Endothelial cell of umbilical vein (primary cell): ENCODE data around the gene ADORA2A. TPM values are rescaled to one million over a fixed set of nuclear protein-coding genes. Genes with fewer than 3 reads are reported as not detected.

ENCODE experiments used
- BruUV-seq: library from RNA; stranded (reverse); fragments of 400-500 nt; replicated peaks from 2 replicates; lab custom pipeline; 2021; lab: Mats Ljungman, UMichigan
- CTCF ChIA-PET: fragments of 300-600, 350-600 bp; sonication (Branson Sonifier 250); formaldehyde crosslinking; loops from one replicate; lab custom pipeline; 2021; ENCODE audit warnings: antibody characterized with exemption, inconsistent platforms; lab: Charles Lee
- POLR2A ChIA-PET: fragments of 300-600, 350-600 bp; sonication (Branson Sonifier 250); formaldehyde crosslinking; loops from one replicate; lab custom pipeline; 2021; ENCODE audit warnings: antibody characterized with exemption, inconsistent platforms; lab: Charles Lee
- DNase-seq: peaks from one replicate; pipeline ENCODE4 v3.0.0-alpha.2; 2011; ENCODE audit warnings: low read depth, low spot score
- FAIRE-seq: peaks from 2 replicates; lab custom pipeline; 2011; peaks lifted over from hg19 to GRCh38; lab: Jason Lieb, UNC
- H2AFZ ChIP-seq: 2 replicates; pipeline ENCODE4 v1.6.0; 2012; ENCODE audit warnings: low read depth, low read length, control low read depth, inconsistent platforms
- H3K27ac ChIP-seq: 2 replicates; pipeline ENCODE4 v1.5.1; 2011; ENCODE audit warnings: low read depth, mild to moderate bottlenecking, control low read depth, low read length, moderate library complexity; ENCODE audit not compliant: insufficient read depth
- H3K27me3 ChIP-seq, 2 experiments: 2 replicates each; pipeline versions ENCODE4 v1.6.0 to v1.6.1; 2011; ENCODE audit warnings: low read length in 2 of 2, mixed read lengths in 1 of 2; ENCODE audit not compliant: control insufficient read depth in 2 of 2, insufficient read depth in 2 of 2
- H3K36me3 ChIP-seq, 2 experiments: 2 replicates in 1 of 2; 3 replicates in 1 of 2; pipeline ENCODE4 v1.5.1; 2011; ENCODE audit warnings: low read length in 2 of 2, mild to moderate bottlenecking in 1 of 2, moderate library complexity in 1 of 2; ENCODE audit not compliant: control insufficient read depth in 2 of 2, insufficient read depth in 2 of 2; ENCODE audit errors: extremely low read depth in 1 of 2
- H3K4me1 ChIP-seq: 3 replicates; pipeline ENCODE4 v1.5.1; 2011; ENCODE audit warnings: mild to moderate bottlenecking, low read length; ENCODE audit not compliant: control insufficient read depth, insufficient read depth; ENCODE audit errors: extremely low read depth
- H3K4me2 ChIP-seq: 2 replicates; pipeline ENCODE4 v1.6.1; 2011; ENCODE audit warnings: low read length, control low read depth, mixed read lengths; ENCODE audit not compliant: insufficient read depth
- H3K4me3 ChIP-seq, 3 experiments: fragments of 200-600 bp in 1 of 3; sonication (generic), shearing (Covaris generic) in 1 of 3; replicated peaks in 1 of 3; 2 replicates each; pipeline ENCODE4 v1.5.1; 2011 to 2016; ENCODE audit warnings: control low read depth in 3 of 3, low read length in 3 of 3, mild to moderate bottlenecking in 2 of 3, inconsistent platforms in 1 of 3, low read depth in 1 of 3, moderate library complexity in 1 of 3; ENCODE audit not compliant: insufficient read depth in 1 of 3
- H3K79me2 ChIP-seq: 2 replicates; pipeline ENCODE4 v1.6.0; 2012; ENCODE audit warnings: low read length, inconsistent platforms; ENCODE audit not compliant: control insufficient read depth, insufficient read depth
- H3K9ac ChIP-seq: replicated peaks from 2 replicates; pipeline ENCODE3; 2011; ENCODE audit warnings: low read length, control low read depth; ENCODE audit not compliant: insufficient read depth; ENCODE audit errors: extremely low read depth
- H3K9me1 ChIP-seq: replicated peaks from 3 replicates; pipeline ENCODE4 v1.6.0; 2011; ENCODE audit warnings: mild to moderate bottlenecking, low read length; ENCODE audit not compliant: control insufficient read depth, insufficient read depth; ENCODE audit errors: extremely low read depth
- H3K9me3 ChIP-seq: replicated peaks from 2 replicates; pipeline ENCODE4 v1.5.1; 2012; ENCODE audit warnings: low read length, inconsistent platforms; ENCODE audit not compliant: control insufficient read depth, insufficient read depth
- H4K20me1 ChIP-seq: replicated peaks from 2 replicates; pipeline ENCODE3; 2011; ENCODE audit warnings: mild to moderate bottlenecking, low read length; ENCODE audit not compliant: control insufficient read depth, insufficient read depth; ENCODE audit errors: extremely low read depth
- CTCF ChIP-seq, 2 donors: IDR thresholded peaks; 1 replicate in 1 of 2; 2 replicates in 1 of 2; pipeline ENCODE4 v1.5.1; 2011; ENCODE audit warnings: low read length in 2 of 2, mild to moderate bottlenecking in 2 of 2, moderate library complexity in 2 of 2, control low read depth in 1 of 2, inconsistent platforms in 1 of 2, low read depth in 1 of 2; ENCODE audit not compliant: insufficient read depth in 1 of 2; ENCODE audit errors: extremely low read depth in 1 of 2
- EZH2 ChIP-seq: IDR thresholded peaks from 2 replicates; pipeline ENCODE4 v1.6.1; 2012; ENCODE audit warnings: borderline replicate concordance, low read depth, mild to moderate bottlenecking, moderate library complexity, low read length, inconsistent platforms; ENCODE audit not compliant: severe bottlenecking
- FOS ChIP-seq: IDR thresholded peaks from 2 replicates; pipeline ENCODE4 v1.6.1; 2011; ENCODE audit warnings: mild to moderate bottlenecking, low read length, moderate library complexity, borderline replicate concordance; ENCODE audit not compliant: insufficient read depth
- GATA2 ChIP-seq: IDR thresholded peaks from 2 replicates; pipeline ENCODE4 v1.7.0; 2011; ENCODE audit warnings: low read depth, mild to moderate bottlenecking, moderate library complexity, mixed read lengths, low read length; ENCODE audit not compliant: insufficient read length, insufficient read depth
- JUN ChIP-seq: IDR thresholded peaks from 2 replicates; pipeline ENCODE4 v1.6.1; 2011; ENCODE audit warnings: borderline replicate concordance, low read depth; ENCODE audit not compliant: insufficient read length, insufficient read depth
- MYC ChIP-seq: IDR thresholded peaks from one replicate; pipeline ENCODE4 v1.6.1; 2011; ENCODE audit warnings: mild to moderate bottlenecking, low read depth, low read length
- POLR2A ChIP-seq: IDR thresholded peaks from 2 replicates; pipeline ENCODE4 v1.6.1; 2012; ENCODE audit warnings: low read depth, mild to moderate bottlenecking, control low read depth, low read length
- POLR2AphosphoS5 ChIP-seq: IDR thresholded peaks from 2 replicates; pipeline ENCODE4 v1.6.1; 2012; ENCODE audit warnings: low read depth, mild to moderate bottlenecking, control low read depth, low read length, moderate library complexity; ENCODE audit not compliant: insufficient read depth
- dilution Hi-C: fragments of 300-500 bp; cut with MboI; formaldehyde crosslinking; loops from one replicate; pipeline ENCODE4 v1.15.0; 2019; ENCODE audit warnings: low sequenced_read_pairs; ENCODE audit not compliant: extremely low pct_ligation_motif_present
- intact Hi-C: fragments of 100-400 bp; cut with micrococcal nuclease; formaldehyde crosslinking; loops from one replicate; pipeline ENCODE4 v1.10.0; 2022
- polyA plus RNA-seq, 4 experiments: library from polyadenylated mRNA; depleted of rRNA in 3 of 4; stranded (reverse) in 3 of 4; unstranded in 1 of 4; fragments of >200 nt; gene quantifications; 2 replicates each; pipeline versions ENCODE4 v1.2.1 to v1.2.3, GENCODE V29; 2011 to 2012; ENCODE audit warnings: missing spikeins in 1 of 4
- total RNA-seq: library from RNA; stranded (reverse); gene quantifications from 2 replicates; pipeline ENCODE4 v1.2.3, GENCODE V29; 2021
- TF ChIP-seq, protein P1 (sequence below): IDR thresholded peaks from 2 replicates; pipeline ENCODE4 v1.6.1; 2011; ENCODE audit not compliant: insufficient read depth, insufficient read length

ADORA2A gene
- total and polyA plus RNA-seq, 2 donors (not counting 3 experiments of a cell fraction or from before 2014, with no cell fraction given): 20.0 to 33.1 TPM

DNA sequence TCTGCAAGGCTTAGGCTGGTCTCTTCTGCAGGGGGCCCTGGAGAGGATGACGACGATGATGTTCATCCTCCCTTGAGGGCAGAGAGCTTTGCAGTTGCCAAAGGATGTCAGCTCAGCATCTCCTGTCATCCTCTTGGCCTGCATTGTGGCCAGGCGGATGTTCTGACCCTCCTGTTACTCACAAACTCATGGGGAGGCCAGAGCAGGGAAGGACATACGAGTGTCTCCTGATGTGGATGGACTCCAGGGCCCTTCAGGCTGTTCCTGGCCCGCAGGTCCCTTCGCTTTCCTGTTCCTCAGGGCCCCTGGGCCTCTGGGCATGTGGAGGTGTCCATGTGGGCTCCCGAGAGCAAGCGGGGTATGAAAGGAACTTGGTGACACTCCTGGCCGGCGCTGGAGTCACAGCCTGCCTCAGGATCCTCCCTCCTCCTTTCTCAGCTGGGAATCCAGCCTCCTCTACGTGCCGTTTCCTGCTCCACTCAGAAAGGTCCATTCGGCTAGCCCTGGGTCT, 8.5 kb downstream of the ADORA2A start:
- TF ChIP-seq, protein P1, sequence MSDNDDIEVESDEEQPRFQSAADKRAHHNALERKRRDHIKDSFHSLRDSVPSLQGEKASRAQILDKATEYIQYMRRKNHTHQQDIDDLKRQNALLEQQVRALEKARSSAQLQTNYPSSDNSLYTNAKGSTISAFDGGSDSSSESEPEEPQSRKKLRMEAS: no peak
- no peaks in the 10 kb centered on the region for H3K27me3 ChIP-seq
- no peaks in the 10 kb centered on the region for H3K9me3 ChIP-seq
- no peak overlapping the region for H3K4me2 ChIP-seq
- H4K20me1 ChIP-seq: no peaks in the 10 kb centered on the region
- no peak overlapping the region for H3K4me3 ChIP-seq
- peaks cover 0 to 3% of the 10 kb centered on the region in 2 experiments for H3K36me3 ChIP-seq
- no peaks in the 10 kb centered on the region for H3K9me1 ChIP-seq
- no peak overlapping the region for H3K27ac ChIP-seq
- DNase-seq (no peak), FAIRE-seq (no peak)
- no peak overlapping the region for H3K9ac ChIP-seq
- ChIA-PET POLR2A (no interaction called here), CTCF (interaction anchor here (1.4 to 1.5 kb wide), 3 partner anchors 12 to 67 kb away, joined by 4 to 5 read pairs (median 5); no protein-coding TSS in a partner anchor)
- no peaks in the 10 kb centered on the region for H3K79me2 ChIP-seq
- no peak overlapping the region for H2AFZ ChIP-seq
- intact Hi-C loops (no loop called here), dilution Hi-C loops (no loop called here)
- no TSS peak for BruUV-seq
- H3K4me1 ChIP-seq: peaks cover 22% of the 10 kb centered on the region

DNA sequence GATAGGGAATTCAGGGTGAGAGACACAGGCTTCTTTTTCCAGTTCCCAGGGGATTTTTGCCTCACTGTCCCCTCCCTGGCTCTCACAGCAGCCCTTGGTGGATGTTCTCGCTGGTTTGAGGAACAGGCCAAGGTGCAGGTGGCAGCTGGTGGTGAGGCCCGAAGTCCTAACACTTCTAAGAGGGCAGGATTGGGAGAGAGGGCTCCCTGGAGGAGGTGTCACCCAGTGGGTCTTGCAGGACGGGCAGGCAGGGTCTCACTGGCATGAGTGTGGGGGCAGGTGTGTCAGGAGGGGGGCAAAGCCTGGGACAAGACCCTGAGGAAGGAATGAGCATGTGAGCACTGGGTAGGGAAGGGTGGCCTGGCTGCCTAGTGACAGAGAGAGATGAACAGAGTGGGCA, 9.2 kb downstream of the ADORA2A start:
- Histone ChIP-seq H3K4me2 (no peak overlapping the region), H3K27ac (no peak overlapping the region), H3K4me1 (peaks cover 26% of the 10 kb centered on the region), H3K9me1 (no peaks in the 10 kb centered on the region), H3K9me3 (no peaks in the 10 kb centered on the region), H4K20me1 (no peaks in the 10 kb centered on the region), H3K9ac (no peak overlapping the region), H2AFZ (no peak overlapping the region), H3K27me3 (no peaks in the 10 kb centered on the region), H3K4me3 (no peak overlapping the region), H3K79me2 (no peaks in the 10 kb centered on the region), H3K36me3 (peaks cover 0 to 3% of the 10 kb centered on the region in 2 experiments)
- ChIA-PET CTCF (interaction anchor here (0.6 kb wide), 1 partner anchor 88 kb away, joined by 4 read pairs; no protein-coding TSS in a partner anchor), POLR2A (no interaction called here)
- dilution Hi-C loops (no loop called here), intact Hi-C loops (no loop called here)
- FAIRE-seq (no peak), DNase-seq (no peak)
- no TSS peak for BruUV-seq
- TF ChIP-seq POLR2A (no peak), FOS (no peak), EZH2 (no peak), MYC (no peak), GATA2 (no peak), CTCF (IDR thresholded peaks at IDR 0.05; ENCODE audit: extremely low read depth in 1 of 2, insufficient read depth in 1 of 2, low read depth in 1 of 2, low read length in 2 of 2) (no peak), JUN (no peak), POLR2AphosphoS5 (no peak)
- TF ChIP-seq, protein P1: no peak
